ENCODE measurements around the gene SNAP91. TPM values are rescaled to one million over a fixed set of nuclear protein-coding genes. Genes with fewer than 3 reads are reported as not detected.
"Not testable (repeated sequence)": the region's sequence is repeated elsewhere in the genome, so short reads cannot be mapped to it uniquely, and the experiment has no call there.

The SNAP91 gene
- total RNA-seq, 2 donors from 2014 or later = not detected

GRCh38 chr6:83593395-83593785, 115.5 kb downstream of the SNAP91 start:
- Mint-ChIP-seq H3K36me3 (no peaks in the 10 kb centered on the region), H3K27ac (no peak overlapping the region), H3K9me3 (no peaks in the 10 kb centered on the region)
- ATAC-seq (no peak), DNase-seq (ENCODE audit: low spot score in 2 of 2) (no peak)

DNA sequence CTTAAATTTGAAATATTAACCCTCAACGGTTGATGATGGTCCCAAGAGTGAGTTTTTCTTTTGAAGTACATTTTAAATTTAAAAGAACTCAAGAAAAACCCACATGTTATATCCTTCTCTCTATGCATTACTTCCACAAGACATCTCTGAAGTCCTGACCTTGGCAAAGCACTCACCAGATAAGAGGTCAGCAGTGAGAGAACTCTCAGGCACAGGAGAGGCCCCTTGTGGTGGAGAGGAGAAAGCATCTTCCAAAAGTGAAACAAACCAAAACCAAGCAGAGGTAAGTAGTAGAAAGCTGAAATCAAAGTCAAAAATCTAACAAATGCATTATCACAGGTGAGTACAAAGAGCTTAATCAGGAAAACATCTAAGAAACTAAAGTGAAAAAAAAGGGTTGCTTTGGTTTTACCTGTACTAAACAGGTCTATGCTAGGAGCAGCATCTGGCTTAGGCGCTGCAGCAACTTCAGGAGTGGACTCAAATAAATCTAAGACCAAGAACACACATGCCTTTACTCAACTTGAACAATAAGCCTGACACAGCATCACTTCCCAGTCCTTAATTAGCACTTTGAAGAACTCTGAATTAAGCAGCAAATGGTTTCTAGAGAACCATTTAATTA, 116.0 kb downstream of the SNAP91 start:
- DNase-seq (ENCODE audit: low spot score in 2 of 2) (no peak), ATAC-seq (no peak)
- no peaks in the 10 kb centered on the region for H3K9me3 Mint-ChIP-seq
- no peak overlapping the region for H3K27ac Mint-ChIP-seq
- no peaks in the 10 kb centered on the region for H3K36me3 Mint-ChIP-seq

DNA sequence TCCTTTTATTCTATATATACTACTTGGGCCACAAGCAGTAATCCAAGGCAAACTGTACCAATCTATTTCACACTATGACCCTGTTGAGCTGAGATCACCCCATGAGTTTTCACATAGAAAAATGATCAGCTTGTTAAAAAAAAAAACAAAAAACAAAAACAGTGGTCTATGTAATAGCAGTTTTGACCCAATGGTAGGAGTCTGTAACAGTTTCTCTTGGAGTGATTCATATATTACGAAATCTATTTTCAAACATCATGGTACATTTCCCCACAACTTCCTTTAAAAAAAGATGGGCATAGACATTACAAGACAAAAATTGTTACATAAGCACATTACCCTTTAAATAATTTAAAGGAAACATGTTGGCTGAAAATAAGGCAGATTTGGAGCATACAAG, 118.5 kb downstream of the SNAP91 start:
- Mint-ChIP-seq H3K27ac (no peak overlapping the region), H3K9me3 (no peaks in the 10 kb centered on the region), H3K36me3 (no peaks in the 10 kb centered on the region)
- DNase-seq (ENCODE audit: low spot score in 2 of 2) (no peak), ATAC-seq (no peak)

DNA sequence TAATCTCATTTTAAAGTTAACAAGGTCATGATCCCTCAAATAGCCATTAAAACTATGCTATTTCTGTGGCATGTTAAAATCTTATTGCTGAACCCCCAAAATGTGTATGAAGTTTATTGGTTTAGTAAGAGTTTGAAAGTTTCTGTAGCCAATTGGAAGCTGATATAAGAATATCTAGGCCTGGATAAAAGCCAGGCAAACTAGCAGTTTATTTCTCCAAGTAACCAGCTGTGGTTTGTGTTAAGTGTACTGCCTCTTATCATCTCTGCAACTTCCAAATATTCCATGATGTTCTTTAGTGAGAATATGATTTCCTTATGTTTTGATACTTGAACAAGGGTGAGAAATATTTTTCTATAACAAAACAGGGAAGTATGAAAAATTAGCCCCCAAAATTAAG, 119.8 kb downstream of the SNAP91 start:
- ATAC-seq (no peak), DNase-seq (ENCODE audit: low spot score in 2 of 2) (no peak)
- no peaks in the 10 kb centered on the region for H3K9me3 Mint-ChIP-seq
- H3K36me3 Mint-ChIP-seq = no peaks in the 10 kb centered on the region
- no peak overlapping the region for H3K27ac Mint-ChIP-seq

- Mint-ChIP-seq H3K27ac (no peak overlapping the region), H3K36me3 (no peaks in the 10 kb centered on the region), H3K9me3 (peaks cover 0 to 3% of the 10 kb centered on the region in 2 donors)
- DNase-seq (ENCODE audit: low spot score in 2 of 2) (no peak), ATAC-seq (no peak)
Measured at GRCh38 chr6:83578057-83578456, 130.8 kb downstream of the SNAP91 start.

- H3K36me3 Mint-ChIP-seq = peaks cover 0 to 5% of the 10 kb centered on the region in 2 donors
- ATAC-seq = no peak
- no peak for DNase-seq (ENCODE audit: low spot score in 2 of 2)
- peaks cover 0 to 3% of the 10 kb centered on the region in 2 donors for H3K9me3 Mint-ChIP-seq
- no peak overlapping the region for H3K27ac Mint-ChIP-seq
Measured at GRCh38 chr6:83574783-83575182, 134.1 kb downstream of the SNAP91 start.

DNA sequence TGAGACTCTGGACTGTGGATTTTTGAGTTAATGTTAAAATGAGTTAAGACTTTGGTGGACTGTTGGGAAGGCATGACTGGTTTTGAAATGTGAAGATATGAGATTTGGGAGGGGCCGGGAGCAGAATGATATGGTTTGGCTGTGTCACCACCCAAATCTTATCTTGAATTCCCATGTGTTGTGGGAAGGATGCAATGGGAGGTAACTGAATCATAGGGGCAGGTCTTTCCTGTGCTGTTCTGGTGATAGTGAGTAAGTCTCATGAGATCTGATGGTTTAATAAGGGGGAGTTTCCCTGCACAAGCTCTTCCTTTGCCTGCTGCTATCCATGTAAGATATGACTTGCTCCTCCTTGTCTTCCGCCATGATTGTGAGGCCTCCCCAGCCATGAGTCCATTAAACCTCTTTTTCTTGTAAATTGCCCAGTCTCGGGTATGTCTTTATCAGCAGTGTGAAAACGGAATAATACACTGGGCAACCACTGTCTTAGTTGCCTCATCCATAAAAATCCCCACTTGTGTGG, 137.2 kb downstream of the SNAP91 start:
- H3K27ac Mint-ChIP-seq; DNase-seq (ENCODE audit: low spot score in 2 of 2); H3K9me3 Mint-ChIP-seq; H3K36me3 Mint-ChIP-seq; ATAC-seq: not testable (repeated sequence)

DNA sequence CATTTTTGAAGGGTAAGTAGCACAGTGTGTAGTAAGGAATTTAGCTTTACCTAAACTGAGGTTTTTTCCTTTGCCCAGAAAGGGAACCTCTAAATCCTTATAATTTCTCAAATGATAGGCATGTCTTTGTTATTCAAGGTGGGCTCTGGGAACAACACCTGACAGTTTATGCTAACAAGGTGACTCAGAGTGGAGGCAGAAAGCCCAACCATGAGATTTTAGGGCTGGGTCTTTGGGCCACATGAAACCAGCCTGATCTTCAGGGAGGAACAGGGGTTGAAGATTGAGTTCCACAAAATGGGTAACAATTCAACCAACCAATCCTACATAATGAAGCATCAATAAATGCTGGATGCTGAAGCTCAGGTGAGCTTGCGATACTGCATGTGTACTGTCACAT, 149.9 kb downstream of the SNAP91 start:
- no peak overlapping the region for H3K27ac Mint-ChIP-seq
- no peaks in the 10 kb centered on the region for H3K36me3 Mint-ChIP-seq
- DNase-seq (ENCODE audit: low spot score in 2 of 2) (no peak), ATAC-seq (no peak)
- H3K9me3 Mint-ChIP-seq = peaks cover 10% of the 10 kb centered on the region in 2 donors

DNA sequence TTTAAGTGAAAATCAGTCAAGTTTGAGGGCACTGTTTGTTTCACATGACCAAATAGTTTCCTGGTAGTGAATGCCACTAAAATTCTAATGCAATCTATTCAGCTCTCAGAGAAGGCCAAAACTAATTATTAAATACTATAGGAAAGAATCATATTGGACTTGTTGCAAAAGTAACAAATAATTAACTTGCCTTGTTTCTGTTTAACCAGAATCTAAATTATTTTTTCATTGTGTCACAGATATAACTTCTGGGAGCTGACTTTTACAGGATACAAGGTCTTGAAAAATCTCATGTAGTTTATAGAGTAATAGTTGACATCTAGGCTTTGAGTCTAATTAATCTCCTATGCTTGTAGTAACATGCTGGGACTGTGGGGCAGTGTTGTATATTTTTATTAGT, 152.0 kb downstream of the SNAP91 start:
- DNase-seq (ENCODE audit: low spot score in 2 of 2) (no peak), ATAC-seq (no peak)
- Mint-ChIP-seq H3K36me3 (no peaks in the 10 kb centered on the region), H3K27ac (no peak overlapping the region), H3K9me3 (peaks cover 7 to 8% of the 10 kb centered on the region in 2 donors)

DNA sequence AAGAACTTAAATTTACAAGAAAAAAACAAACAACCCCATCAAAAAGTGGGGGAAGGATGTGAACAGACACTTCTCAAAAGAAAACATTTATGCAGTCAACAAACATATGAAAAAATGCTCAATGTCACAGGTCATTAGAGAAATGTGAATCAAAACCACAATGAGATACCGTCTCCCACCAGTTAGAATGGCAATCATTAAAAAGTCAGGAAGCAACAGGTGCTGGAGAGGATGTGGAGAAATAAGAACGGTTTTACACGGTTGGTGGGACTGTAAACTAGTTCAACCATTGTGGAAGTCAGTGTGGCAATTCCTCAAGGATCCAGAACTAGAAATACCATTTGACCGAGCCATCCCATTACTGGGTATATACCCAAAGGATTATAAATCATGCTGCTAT, 157.2 kb downstream of the SNAP91 start:
- not testable (repeated sequence) for ATAC-seq; DNase-seq (ENCODE audit: low spot score in 2 of 2); H3K27ac Mint-ChIP-seq; H3K36me3 Mint-ChIP-seq
- H3K9me3 Mint-ChIP-seq = peaks cover 23 to 26% of the 10 kb centered on the region in 2 donors

GRCh38 chr6:83550482-83550881, 158.4 kb downstream of the SNAP91 start:
- DNase-seq (ENCODE audit: low spot score in 2 of 2); ATAC-seq; H3K27ac Mint-ChIP-seq; H3K36me3 Mint-ChIP-seq: not testable (repeated sequence)
- H3K9me3 Mint-ChIP-seq = peaks cover 23 to 26% of the 10 kb centered on the region in 2 donors

GRCh38 chr6:83546636-83547035, 162.3 kb downstream of the SNAP91 start:
- Mint-ChIP-seq H3K9me3 (peaks cover 24 to 28% of the 10 kb centered on the region in 2 donors), H3K36me3 (peaks cover 0 to 4% of the 10 kb centered on the region in 2 donors), H3K27ac (no peak overlapping the region)
- no peak for DNase-seq (ENCODE audit: low spot score in 2 of 2)
- no peak for ATAC-seq

- no peak for ATAC-seq
- no peak for DNase-seq (ENCODE audit: low spot score in 2 of 2)
- H3K9me3 Mint-ChIP-seq = peaks cover 5% of the 10 kb centered on the region in 2 donors
Measured at GRCh38 chr6:83539678-83540077, 169.2 kb downstream of the SNAP91 start.

DNA sequence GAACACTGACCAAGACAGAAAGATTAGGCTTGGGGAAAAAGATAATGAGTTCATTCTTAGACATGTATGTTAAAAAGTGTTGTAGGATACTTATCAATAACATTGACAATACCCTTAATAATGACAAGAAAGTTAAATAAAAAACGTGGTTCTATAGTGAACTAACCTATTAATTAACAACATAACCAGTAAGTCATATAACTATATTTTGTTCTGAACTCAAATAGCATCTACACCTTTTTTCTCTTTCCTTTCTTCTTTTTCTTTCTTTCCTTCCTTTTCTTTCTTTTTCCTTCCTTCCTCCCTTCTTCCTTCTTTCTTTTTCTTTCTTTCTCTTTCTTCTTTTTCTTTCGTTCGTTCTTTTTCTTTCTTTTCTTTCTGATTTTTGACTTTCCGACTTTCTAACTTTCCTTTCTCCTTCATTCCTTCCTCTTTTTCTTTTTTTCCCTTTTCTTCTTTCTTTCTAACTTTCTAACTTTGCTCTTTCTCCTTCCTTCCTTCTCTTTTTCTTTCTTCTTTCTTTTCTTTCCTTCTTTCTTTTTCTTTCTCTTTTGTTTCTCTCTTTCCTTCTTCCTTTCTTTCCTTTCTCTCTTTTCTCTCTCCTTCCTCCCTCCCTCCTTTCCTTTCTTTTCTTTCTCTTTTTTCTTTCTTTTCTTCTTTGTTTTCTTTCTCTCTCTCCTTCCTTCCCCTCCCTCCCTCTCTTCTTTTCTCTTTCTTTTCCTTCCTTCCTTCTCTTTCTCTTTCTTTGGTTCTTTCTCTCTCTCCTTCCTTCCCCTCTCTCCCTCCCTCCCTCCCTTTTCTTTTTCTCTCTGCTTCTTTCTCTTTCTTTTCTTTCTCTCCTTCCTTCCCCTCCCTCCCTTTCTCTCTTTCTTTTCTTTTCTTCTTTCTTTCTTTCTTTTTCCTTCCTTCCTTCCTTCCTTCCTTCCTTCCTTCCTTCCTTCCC, 172.0 kb downstream of the SNAP91 start:
- H3K9me3 Mint-ChIP-seq = no peaks in the 10 kb centered on the region
- ATAC-seq (no peak), DNase-seq (ENCODE audit: low spot score in 2 of 2) (no peak)
- no peaks in the 10 kb centered on the region for H3K36me3 Mint-ChIP-seq
- no peak overlapping the region for H3K27ac Mint-ChIP-seq

More at GRCh38 chr6:83539678-83540077, 169.2 kb downstream of the SNAP91 start:
- no peak overlapping the region for H3K27ac Mint-ChIP-seq
- no peaks in the 10 kb centered on the region for H3K36me3 Mint-ChIP-seq

- H3K9me3 Mint-ChIP-seq = no peaks in the 10 kb centered on the region
- peak in 1 of 2 donors; percentile 59 for DNase-seq (ENCODE audit: low spot score in 2 of 2)
- peak; percentile 22 to 56 for ATAC-seq
- no peaks in the 10 kb centered on the region for H3K36me3 Mint-ChIP-seq
- H3K27ac Mint-ChIP-seq = no peak overlapping the region
Measured at GRCh38 chr6:83536034-83536646, 172.8 kb downstream of the SNAP91 start.

DNA sequence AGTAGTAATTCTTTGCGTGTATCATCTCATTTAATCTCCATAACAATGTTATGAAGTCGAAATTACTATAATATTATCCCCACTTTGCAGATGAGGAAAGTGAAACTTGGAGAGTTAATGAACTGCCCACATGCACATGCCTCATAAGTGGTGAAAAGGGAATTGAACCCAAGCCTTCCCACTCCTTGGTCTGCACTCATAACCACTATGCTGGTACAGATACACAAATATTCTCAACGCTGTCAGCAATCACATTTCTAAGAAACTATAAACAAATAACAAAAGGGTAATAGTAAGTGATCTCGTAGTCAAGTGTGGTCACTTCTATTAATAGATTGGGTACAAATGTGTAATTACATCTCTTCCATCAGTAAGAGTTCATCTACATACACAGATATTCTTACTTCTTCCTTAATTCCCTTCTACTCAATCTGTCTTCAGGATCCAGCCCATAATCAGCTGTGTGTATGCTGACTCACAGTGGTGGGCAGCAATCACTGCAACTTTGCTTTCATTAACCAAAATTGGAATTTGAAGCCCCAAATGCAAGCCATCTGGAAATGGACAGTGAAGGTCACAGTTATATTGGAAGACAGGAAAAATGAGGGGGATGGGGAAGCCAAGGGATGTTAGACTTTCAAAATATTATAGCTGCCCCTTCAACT, 190.0 kb downstream of the SNAP91 start:
- ATAC-seq = no peak
- no peaks in the 10 kb centered on the region for H3K36me3 Mint-ChIP-seq
- DNase-seq (ENCODE audit: low spot score in 2 of 2) = no peak
- no peak overlapping the region for H3K27ac Mint-ChIP-seq
- no peaks in the 10 kb centered on the region for H3K9me3 Mint-ChIP-seq

All from activated naive CD4-positive, alpha-beta T cell treated with anti-CD3 and anti-CD28 coated beads, Interleukin-2, amount 50 U/mL, for 72 hours (primary cell).